Effector memory CD8-positive, alpha-beta T cell (primary cell): ENCODE measurements around the gene DOCK9.

ENCODE experiments used
- ATAC-seq: fragments of 150-1000 bp; cut with Tn5 transposase; replicated peaks from 2 replicates; pipeline ENCODE4 v1.10.0; 2021; ENCODE audit warnings: mild to moderate bottlenecking, moderate library complexity
- DNase-seq, 3 experiments: peaks; one replicate each; pipeline ENCODE4 v3.0.0; 2021
- H3K27ac Mint-ChIP-seq, 2 donors: one replicate each; pipeline ENCODE4 v1.8.0; 2022; ENCODE audit warnings: mild to moderate bottlenecking in 2 of 2, mixed read lengths in 2 of 2, moderate library complexity in 2 of 2
- H3K27me3 Mint-ChIP-seq, 2 donors: one replicate each; pipeline ENCODE4 v1.8.0; 2022; ENCODE audit warnings: mixed read lengths in 2 of 2
- H3K36me3 Mint-ChIP-seq: one replicate; pipeline ENCODE4 v1.8.0; 2022; ENCODE audit warnings: mild to moderate bottlenecking, moderate library complexity, mixed read lengths; ENCODE audit not compliant: insufficient read depth
- H3K4me1 Mint-ChIP-seq, 2 donors: one replicate each; pipeline ENCODE4 v1.8.0; 2022; ENCODE audit warnings: low read depth in 2 of 2, mixed read lengths in 2 of 2
- H3K4me3 Mint-ChIP-seq, 2 donors: one replicate each; pipeline ENCODE4 v1.8.0; 2022; ENCODE audit warnings: mild to moderate bottlenecking in 2 of 2, mixed read lengths in 2 of 2, moderate library complexity in 2 of 2
- H3K9me3 Mint-ChIP-seq, 2 donors: one replicate each; pipeline ENCODE4 v1.8.0; 2022; ENCODE audit warnings: mixed read lengths in 2 of 2

DOCK9 gene

DNA sequence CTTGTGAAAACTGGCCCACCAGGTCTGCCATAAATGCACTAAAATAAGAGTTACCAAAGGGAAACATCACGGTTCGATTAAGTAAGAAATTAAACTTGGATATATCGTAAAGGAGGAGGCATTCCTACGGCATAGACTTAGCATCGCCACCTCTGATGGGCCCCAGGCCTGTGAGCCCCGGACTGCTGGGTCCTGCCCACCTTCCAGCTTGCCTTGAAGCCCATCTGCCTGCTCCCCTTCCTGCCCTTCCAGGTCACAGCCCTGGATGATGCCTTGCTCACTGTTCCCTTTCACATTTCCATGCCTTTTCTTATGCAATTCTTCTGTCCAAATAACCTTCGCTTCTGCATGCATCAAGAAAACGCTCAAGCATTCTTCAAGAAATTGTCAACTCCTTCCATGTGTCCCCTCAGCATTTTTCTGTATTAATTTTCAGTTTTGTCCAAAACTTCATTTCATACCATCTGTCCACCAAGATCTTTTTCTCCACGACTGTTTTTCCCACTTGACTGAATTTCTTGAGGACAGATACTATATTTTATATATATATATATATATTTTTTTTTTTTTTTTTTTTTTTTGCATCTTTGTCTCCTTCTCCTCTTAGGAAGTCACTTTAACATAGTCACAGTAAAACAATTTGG, 91.2 kb downstream of the DOCK9 start:
- Mint-ChIP-seq H3K27ac (no peak overlapping the region), H3K4me3 (no peak overlapping the region), H3K36me3 (peaks cover 62% of the 10 kb centered on the region), H3K27me3 (no peaks in the 10 kb centered on the region), H3K9me3 (no peaks in the 10 kb centered on the region), H3K4me1 (no peaks in the 10 kb centered on the region)
- no peak for DNase-seq
- ATAC-seq, result no peak

DNA sequence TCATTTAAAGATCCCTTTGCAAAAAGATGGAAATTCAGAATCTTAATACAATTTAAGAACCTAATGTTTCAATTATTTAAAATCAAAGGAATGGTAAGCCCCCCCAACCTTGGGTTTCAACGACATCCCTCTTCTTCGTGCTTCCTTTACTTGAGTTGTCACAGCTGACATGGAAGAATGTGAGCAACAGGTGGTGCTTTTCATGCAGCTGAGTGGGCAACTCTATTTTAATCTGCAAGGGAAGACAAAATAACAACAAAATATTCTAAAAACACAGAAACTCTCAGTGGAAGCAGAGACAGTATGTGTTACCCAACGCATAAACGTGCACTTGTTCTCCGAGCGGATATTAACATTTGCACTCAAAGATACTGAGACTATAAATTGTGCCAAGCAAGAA, 92.3 kb downstream of the DOCK9 start:
- no peak for ATAC-seq
- DNase-seq, result no peak
- Mint-ChIP-seq H3K36me3 (peaks cover 69% of the 10 kb centered on the region), H3K4me3 (no peak overlapping the region), H3K4me1 (no peaks in the 10 kb centered on the region), H3K9me3 (no peaks in the 10 kb centered on the region), H3K27me3 (no peaks in the 10 kb centered on the region), H3K27ac (no peak overlapping the region)

DNA sequence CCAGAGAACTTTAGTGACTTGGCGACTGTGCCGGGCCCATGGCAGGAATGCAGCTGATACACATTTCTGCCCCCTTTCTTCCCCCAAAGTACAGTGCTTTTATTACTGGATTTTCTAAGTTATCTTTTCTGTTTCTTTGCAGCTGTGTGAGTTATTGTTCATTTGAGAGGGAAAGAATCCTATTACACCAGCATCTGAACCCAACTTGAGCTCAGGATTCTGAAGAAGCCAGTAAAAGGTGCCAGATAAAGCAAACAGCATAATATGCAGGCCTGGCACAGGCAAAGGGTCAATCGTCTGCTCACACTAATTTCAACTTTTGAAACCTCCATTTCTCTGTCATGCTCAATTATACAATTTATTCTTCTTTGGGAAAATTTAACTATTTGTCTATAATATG, 93.9 kb downstream of the DOCK9 start:
- H3K4me3 Mint-ChIP-seq, result no peak overlapping the region
- ATAC-seq, result no peak
- peaks cover 77% of the 10 kb centered on the region for H3K36me3 Mint-ChIP-seq

DNA sequence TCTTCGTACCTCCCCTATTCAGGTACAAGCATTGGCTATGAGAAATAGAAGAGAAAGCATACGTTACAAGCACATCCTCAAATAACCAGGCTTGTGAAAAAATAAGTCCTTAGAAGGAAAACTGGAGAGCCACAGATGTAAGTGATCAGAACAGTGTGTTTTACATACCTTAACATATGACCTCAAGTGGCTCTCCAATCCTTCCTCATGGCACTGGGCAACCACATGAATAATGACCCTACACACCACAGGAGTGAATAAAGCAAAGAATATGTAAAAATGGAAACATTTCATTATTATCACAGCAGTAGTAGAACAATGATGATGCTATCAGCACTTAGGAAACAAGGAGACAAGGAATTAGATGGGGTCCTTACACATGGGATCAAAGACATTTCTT, 96.5 kb downstream of the DOCK9 start:
- Mint-ChIP-seq H3K9me3 (no peaks in the 10 kb centered on the region), H3K4me3 (no peak overlapping the region), H3K27ac (peak overlapping the region; percentile 14 to 17), H3K27me3 (no peaks in the 10 kb centered on the region), H3K4me1 (peaks cover 0 to 1% of the 10 kb centered on the region in 2 donors), H3K36me3 (peaks cover 70% of the 10 kb centered on the region)
- ATAC-seq (no peak), DNase-seq (no peak)

More for the DNA sequence above, 93.9 kb downstream of the DOCK9 start:
- Mint-ChIP-seq H3K4me1 (no peaks in the 10 kb centered on the region), H3K27me3 (no peaks in the 10 kb centered on the region), H3K9me3 (no peaks in the 10 kb centered on the region), H3K27ac (no peak overlapping the region)
- DNase-seq, result no peak

DNA sequence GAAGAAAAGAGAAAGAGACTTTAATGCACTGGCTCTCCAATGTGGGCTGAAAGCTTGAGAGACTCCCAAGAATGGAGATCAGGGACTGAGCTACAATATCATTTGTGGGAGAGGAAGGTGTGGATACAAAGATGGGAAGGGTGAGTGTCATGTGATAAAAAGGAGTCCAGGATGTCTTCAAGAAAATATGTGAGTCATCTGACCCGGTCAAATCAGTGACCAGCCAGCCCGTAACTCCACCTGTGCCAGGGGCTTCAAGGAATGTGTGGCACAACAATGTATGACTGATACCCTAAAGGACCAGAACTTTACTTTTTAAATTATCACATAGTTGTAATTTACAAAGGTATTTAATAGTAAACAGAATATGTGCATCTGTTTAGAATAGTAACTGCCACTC, 97.2 kb downstream of the DOCK9 start:
- Mint-ChIP-seq H3K4me1 (peaks cover 0 to 1% of the 10 kb centered on the region in 2 donors), H3K36me3 (peaks cover 66% of the 10 kb centered on the region), H3K4me3 (no peak overlapping the region), H3K27ac (peak overlapping the region in 1 of 2 donors; percentile 17), H3K27me3 (no peaks in the 10 kb centered on the region), H3K9me3 (no peaks in the 10 kb centered on the region)
- no peak for DNase-seq
- no peak for ATAC-seq

DNA sequence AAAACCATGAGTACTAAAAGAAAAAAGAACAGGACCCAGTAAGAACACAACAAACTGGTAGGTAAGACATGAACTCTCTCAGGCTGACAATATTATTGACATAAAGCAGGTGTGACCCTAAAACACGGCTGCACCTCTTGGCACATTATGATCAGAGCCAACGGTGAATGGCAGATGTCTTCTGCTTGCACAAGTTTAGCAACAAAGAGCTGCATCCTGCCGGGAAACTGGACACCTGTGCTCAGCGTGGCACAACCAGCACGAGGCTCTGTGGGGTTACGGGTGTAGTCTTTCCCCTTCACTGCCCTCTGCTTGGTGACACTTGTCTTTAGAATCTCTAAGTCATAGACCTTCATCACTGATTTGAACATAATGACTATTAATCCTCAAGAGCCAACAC, 97.9 kb downstream of the DOCK9 start:
- DNase-seq (no peak), ATAC-seq (no peak)
- Mint-ChIP-seq H3K36me3 (peaks cover 59% of the 10 kb centered on the region), H3K27me3 (no peaks in the 10 kb centered on the region), H3K27ac (peak overlapping the region in 1 of 2 donors; percentile 33), H3K9me3 (no peaks in the 10 kb centered on the region), H3K4me1 (peaks cover 0 to 2% of the 10 kb centered on the region in 2 donors), H3K4me3 (no peak overlapping the region)

DNA sequence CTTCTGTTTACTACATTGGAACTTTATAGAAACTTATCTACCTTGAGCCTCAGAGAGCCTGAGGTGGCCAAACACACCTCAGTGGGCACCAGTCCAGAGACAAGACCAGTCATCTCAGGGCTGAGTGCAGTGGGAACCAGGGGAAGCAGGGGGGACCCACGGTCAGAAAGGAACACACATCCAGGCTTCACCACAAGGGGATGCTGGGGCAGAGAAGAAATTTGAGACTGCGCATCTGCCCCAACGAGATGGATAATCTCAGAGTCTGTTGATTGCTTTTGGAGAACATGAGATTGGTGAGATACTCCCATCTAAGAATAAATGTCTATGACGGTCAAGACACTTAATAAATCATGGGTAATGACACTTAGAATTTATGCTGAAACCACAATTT, 98.7 kb downstream of the DOCK9 start:
- Mint-ChIP-seq H3K4me1 (peaks cover 0 to 4% of the 10 kb centered on the region in 2 donors), H3K9me3 (no peaks in the 10 kb centered on the region), H3K4me3 (no peak overlapping the region), H3K27ac (peak overlapping the region in 1 of 2 donors; percentile 84), H3K27me3 (no peaks in the 10 kb centered on the region), H3K36me3 (peaks cover 54% of the 10 kb centered on the region)
- ATAC-seq, result no peak
- DNase-seq, result no peak

DNA sequence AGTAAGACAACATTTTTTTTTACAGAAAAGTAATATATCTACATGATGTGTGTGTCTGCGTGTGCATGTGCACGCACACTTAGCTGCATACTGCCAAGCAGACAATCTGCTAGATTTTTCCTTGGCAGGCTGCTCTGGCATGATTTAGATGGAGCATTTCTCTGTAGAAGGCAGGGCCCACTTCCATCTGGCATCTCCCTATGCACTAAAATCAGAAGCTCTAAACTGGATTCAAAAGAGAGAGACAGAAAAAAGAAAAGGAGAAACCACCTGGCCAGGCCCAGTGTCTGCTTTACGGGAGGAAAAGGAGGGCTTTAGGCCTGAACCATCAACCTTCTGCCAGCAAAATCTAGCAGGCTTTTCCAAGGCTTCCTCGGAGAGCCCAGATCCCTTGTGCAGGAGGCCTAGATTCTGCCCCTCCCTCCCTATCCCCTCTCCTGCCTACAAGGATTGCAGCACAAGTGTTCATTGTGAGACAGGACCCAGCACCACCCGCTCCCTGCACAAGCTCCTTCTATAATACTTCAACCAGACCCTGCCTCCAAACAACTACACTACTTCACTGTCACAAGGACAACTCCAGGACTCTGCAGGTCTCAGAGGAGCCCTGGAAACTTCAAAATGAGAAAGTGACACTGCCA, 99.3 kb downstream of the DOCK9 start:
- H3K4me1 Mint-ChIP-seq, result peaks cover 0 to 4% of the 10 kb centered on the region in 2 donors
- DNase-seq (no peak), ATAC-seq (no peak)
- peaks cover 48% of the 10 kb centered on the region for H3K36me3 Mint-ChIP-seq
- no peaks in the 10 kb centered on the region for H3K27me3 Mint-ChIP-seq
- H3K4me3 Mint-ChIP-seq, result no peak overlapping the region
- H3K9me3 Mint-ChIP-seq, result peaks cover 0 to 2% of the 10 kb centered on the region in 2 donors
- peak overlapping the region in 1 of 2 donors; percentile 84 for H3K27ac Mint-ChIP-seq

DNA sequence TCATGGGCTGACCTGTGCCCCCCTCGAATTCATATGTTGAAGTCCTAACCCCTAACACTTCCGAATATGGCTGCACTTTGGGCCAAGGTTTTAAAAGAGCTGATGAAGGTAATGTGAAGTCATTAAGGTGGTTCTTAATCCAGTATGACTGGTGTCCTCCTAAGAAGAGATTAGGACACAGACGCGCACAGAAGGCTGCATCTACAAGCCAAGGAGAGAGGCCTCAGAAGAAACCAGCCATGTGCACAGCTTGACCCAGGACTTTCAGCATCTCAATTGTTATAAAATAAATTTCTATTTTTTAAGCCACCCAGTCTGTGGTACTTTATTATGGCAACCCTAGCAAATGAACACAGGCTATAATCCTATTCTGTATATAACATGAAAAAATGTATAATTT, 99.9 kb downstream of the DOCK9 start:
- no peak overlapping the region for H3K27ac Mint-ChIP-seq
- no peaks in the 10 kb centered on the region for H3K27me3 Mint-ChIP-seq
- peaks cover 0 to 2% of the 10 kb centered on the region in 2 donors for H3K9me3 Mint-ChIP-seq

DNA sequence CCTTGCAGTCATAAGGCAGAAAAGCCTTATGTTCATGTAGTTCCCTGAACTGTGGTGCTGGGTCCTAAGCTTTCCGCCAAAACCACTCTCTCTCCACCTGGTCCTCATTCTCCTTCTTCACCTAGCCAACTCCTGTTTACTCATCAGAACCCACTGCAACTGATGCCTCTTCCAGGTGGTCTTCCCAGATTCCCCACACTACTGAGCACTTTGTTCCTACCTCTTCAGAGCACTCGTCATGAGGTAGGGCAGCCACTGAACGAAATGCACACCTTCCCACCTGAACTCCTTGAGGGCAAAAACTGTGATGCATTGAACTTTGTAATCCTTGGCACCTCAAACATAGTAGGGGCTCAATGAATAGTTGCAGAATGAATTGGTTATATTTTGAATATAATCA, 100.4 kb downstream of the DOCK9 start:
- H3K9me3 Mint-ChIP-seq, result peaks cover 0 to 2% of the 10 kb centered on the region in 2 donors
- H3K27me3 Mint-ChIP-seq, result no peaks in the 10 kb centered on the region
- H3K4me1 Mint-ChIP-seq, result peaks cover 0 to 4% of the 10 kb centered on the region in 2 donors
- H3K36me3 Mint-ChIP-seq, result peaks cover 48% of the 10 kb centered on the region
- H3K27ac Mint-ChIP-seq, result no peak overlapping the region
- DNase-seq (no peak), ATAC-seq (no peak)
- H3K4me3 Mint-ChIP-seq, result no peak overlapping the region

More for the DNA sequence above, 99.9 kb downstream of the DOCK9 start:
- DNase-seq (no peak), ATAC-seq (no peak)
- peaks cover 48% of the 10 kb centered on the region for H3K36me3 Mint-ChIP-seq
- no peak overlapping the region for H3K4me3 Mint-ChIP-seq
- H3K4me1 Mint-ChIP-seq, result peaks cover 0 to 4% of the 10 kb centered on the region in 2 donors

DNA sequence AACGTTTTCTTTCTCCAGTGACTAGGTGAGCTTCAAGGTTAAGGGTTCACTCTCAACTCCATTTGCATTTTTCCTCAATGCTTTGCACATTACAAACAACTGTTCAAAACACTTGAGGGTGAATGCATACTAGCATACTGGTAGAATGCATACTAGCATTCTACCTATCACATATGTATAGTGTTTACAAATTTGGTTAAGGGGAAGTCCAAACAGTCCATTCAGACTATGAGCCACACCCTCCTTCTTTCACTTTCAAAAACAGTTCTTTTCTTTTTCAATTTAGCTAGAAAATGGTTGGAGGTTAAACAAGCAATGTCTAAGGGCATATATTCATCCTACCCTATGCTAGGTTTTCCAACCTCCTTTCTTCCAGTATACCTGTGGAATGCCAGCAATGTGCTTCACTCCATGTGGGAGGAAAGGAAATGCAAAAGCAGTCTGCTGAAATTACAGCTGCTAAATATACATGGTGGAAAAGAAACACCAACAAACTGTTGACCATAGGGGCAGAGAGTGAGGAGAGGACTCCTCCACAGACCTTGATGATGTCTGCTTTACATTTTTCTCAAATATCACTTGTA, 102.6 kb downstream of the DOCK9 start:
- DNase-seq (no peak), ATAC-seq (no peak)
- peaks cover 31% of the 10 kb centered on the region for H3K36me3 Mint-ChIP-seq
- no peaks in the 10 kb centered on the region for H3K27me3 Mint-ChIP-seq
- H3K9me3 Mint-ChIP-seq, result peaks cover 0 to 2% of the 10 kb centered on the region in 2 donors
- H3K27ac Mint-ChIP-seq, result no peak overlapping the region
- peaks cover 0 to 9% of the 10 kb centered on the region in 2 donors for H3K4me1 Mint-ChIP-seq
- no peak overlapping the region for H3K4me3 Mint-ChIP-seq

DNA sequence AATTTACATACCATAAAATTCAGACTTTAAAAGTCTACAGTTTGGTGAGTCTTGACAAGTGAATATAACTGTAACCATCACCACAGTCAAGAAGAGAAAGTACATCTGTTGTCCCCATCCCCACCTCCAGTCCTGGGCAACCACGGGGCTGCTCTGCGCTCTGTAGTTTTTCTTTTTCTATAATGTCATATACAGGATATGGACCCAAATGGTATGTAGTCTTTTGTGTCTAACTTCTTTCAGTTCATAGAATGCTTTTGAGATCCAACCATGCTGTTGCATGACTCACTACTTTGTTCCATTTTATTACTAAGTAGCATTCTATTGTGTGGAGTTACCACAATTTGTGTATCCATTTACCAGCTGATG, 103.9 kb downstream of the DOCK9 start:
- Mint-ChIP-seq H3K9me3 (peaks cover 0 to 2% of the 10 kb centered on the region in 2 donors), H3K27ac (no peak overlapping the region), H3K27me3 (no peaks in the 10 kb centered on the region), H3K36me3 (peaks cover 22% of the 10 kb centered on the region), H3K4me3 (no peak overlapping the region), H3K4me1 (peaks cover 0 to 9% of the 10 kb centered on the region in 2 donors)
- DNase-seq, result no peak
- ATAC-seq, result no peak

DNA sequence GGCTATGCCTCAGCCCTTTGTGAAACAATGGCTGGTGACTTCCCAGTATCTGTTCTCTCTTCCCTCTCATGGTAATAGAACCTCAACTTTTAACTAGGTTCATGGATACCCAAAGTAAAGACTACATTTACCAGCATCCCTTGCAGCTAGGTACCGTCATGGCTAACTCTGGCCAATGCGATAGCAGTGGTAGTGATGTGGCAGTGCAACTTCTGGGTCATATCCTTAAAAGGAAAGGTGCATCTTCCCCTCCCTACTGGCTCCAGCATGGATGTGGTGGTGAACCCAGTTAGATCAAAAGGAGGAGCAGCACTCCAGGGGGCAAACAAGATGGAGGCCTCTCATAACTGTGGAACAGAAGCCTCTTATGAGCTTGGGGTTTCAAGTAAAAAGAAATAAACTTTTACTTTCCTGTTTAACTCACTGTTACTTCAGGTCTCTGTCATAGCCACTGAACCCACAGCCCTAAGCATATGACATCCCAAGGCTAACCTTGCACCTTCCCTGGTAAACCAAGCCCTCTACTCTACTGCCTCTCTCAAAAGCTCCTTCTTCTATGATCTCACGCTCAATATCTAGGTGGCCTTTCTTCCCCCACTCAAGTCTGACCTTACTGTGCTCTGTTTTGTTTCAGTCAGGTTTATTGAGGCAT, 104.4 kb downstream of the DOCK9 start:
- DNase-seq (no peak), ATAC-seq (no peak)
- H3K9me3 Mint-ChIP-seq, result peaks cover 0 to 2% of the 10 kb centered on the region in 2 donors
- H3K4me1 Mint-ChIP-seq, result peaks cover 0 to 9% of the 10 kb centered on the region in 2 donors
- no peaks in the 10 kb centered on the region for H3K27me3 Mint-ChIP-seq
- H3K4me3 Mint-ChIP-seq, result no peak overlapping the region
- H3K36me3 Mint-ChIP-seq, result peaks cover 21% of the 10 kb centered on the region
- H3K27ac Mint-ChIP-seq, result no peak overlapping the region
